Gastroesophageal sphincter (tissue), 3 donors: ENCODE results near the gene TRIM37.
A peak's percentile ranks its signal among the peaks of the same experiment; 100 is the strongest.

Experiments
- CTCF ChIP-seq, 4 experiments: fragments of 200-600 bp in 2 of 4; fragments of 450-650 bp in 2 of 4; sonication (generic) in 1 of 4; IDR thresholded peaks; one replicate each; pipeline ENCODE4 v1.5.1; 2017 to 2019; ENCODE audit warnings: antibody characterized with exemption in 4 of 4, mild to moderate bottlenecking in 2 of 4, moderate library complexity in 2 of 4
- POLR2A ChIP-seq, 2 donors: fragments of 450-650 bp; IDR thresholded peaks; one replicate each; pipeline ENCODE4 v1.6.1; 2017; ENCODE audit warnings: antibody characterized with exemption in 2 of 2, mild to moderate bottlenecking in 2 of 2, moderate library complexity in 1 of 2

GRCh38 chr17:59154721-59155438, 48.2 kb upstream of the TRIM37 start, which contains the start of gene SKA2:
- peak in 1 of 4 experiments; percentile 2 for TF ChIP-seq CTCF (IDR thresholded peaks at IDR 0.05)
- TF ChIP-seq POLR2A (IDR thresholded peaks at IDR 0.05): no peak
